MCF 10A (cell line): ENCODE data around the gene DNAJA3. TPM values are rescaled to one million over a fixed set of nuclear protein-coding genes. Genes with fewer than 3 reads are reported as not detected.

Experiments
- BruUV-seq: library from RNA; stranded (reverse); fragments of 400-500 nt; replicated peaks from 2 replicates; lab custom pipeline; 2021; lab: Mats Ljungman, UMichigan
- CTCF ChIA-PET: fragments of 300-600 bp; sonication (Branson Sonifier 250); formaldehyde crosslinking; extraction: SDS; loops from one replicate; lab custom pipeline; 2021; ENCODE audit warnings: antibody characterized with exemption, inconsistent platforms; lab: Yijun Ruan, JAX
- POLR2A ChIA-PET: fragments of 300-600, 350-650 bp; sonication (Branson Sonifier 250); formaldehyde crosslinking; extraction: SDS; loops from one replicate; lab custom pipeline; 2020; ENCODE audit warnings: antibody characterized with exemption, inconsistent platforms; lab: Yijun Ruan, JAX
- DNase-seq: peaks from one replicate; pipeline ENCODE4 v3.0.0-alpha.2; 2018; ENCODE audit not compliant: unreplicated experiment
- H3K27ac Mint-ChIP-seq: one replicate; pipeline ENCODE4 v1.8.0; 2022; ENCODE audit warnings: mild to moderate bottlenecking, low read depth, mixed read lengths; ENCODE audit not compliant: unreplicated experiment
- H3K27me3 Mint-ChIP-seq: one replicate; pipeline ENCODE4 v1.8.0; 2022; ENCODE audit warnings: mixed read lengths; ENCODE audit not compliant: insufficient read depth, unreplicated experiment
- H3K36me3 Mint-ChIP-seq: one replicate; pipeline ENCODE4 v1.8.0; 2022; ENCODE audit warnings: mild to moderate bottlenecking, moderate library complexity, mixed read lengths; ENCODE audit not compliant: insufficient read depth, unreplicated experiment
- H3K4me1 Mint-ChIP-seq: one replicate; pipeline ENCODE4 v1.8.0; 2022; ENCODE audit warnings: mixed read lengths; ENCODE audit not compliant: insufficient read depth, unreplicated experiment
- H3K4me3 Mint-ChIP-seq: one replicate; pipeline ENCODE4 v1.8.0; 2022; ENCODE audit warnings: mild to moderate bottlenecking, moderate library complexity, mixed read lengths; ENCODE audit not compliant: unreplicated experiment
- H3K9me3 Mint-ChIP-seq: one replicate; pipeline ENCODE4 v1.8.0; 2022; ENCODE audit warnings: mixed read lengths; ENCODE audit not compliant: unreplicated experiment
- CTCF ChIP-seq: fragments of 200-600 bp; IDR thresholded peaks from one replicate; pipeline ENCODE4 v1.8.0; 2022; ENCODE audit warnings: antibody characterized with exemption, mild to moderate bottlenecking; ENCODE audit not compliant: unreplicated experiment
- intact Hi-C: fragments of 100-400 bp; cut with micrococcal nuclease; formaldehyde crosslinking; loops from 2 replicates; pipeline ENCODE4 v1.14.1; 2022
- total RNA-seq: library from RNA; stranded (reverse); gene quantifications from 2 replicates; pipeline ENCODE4 v1.2.3, GENCODE V29; 2022

Gene DNAJA3
- total RNA-seq, 1 experiment from 2014 or later, result 101 TPM

GRCh38 chr16:4455081-4455480 is 29.4 kb downstream of the DNAJA3 start:
- POLR2A ChIA-PET, result interaction anchor here (0.8 to 1.1 kb wide), 2 partner anchors 9 to 14 kb away, joined by 3 to 4 read pairs; no protein-coding TSS in a partner anchor
- intact Hi-C loops, result no loop called here
- Mint-ChIP-seq H3K27ac (no peak overlapping the region), H3K36me3 (peaks cover 94% of the 10 kb centered on the region), H3K9me3 (no peaks in the 10 kb centered on the region), H3K4me1 (peaks cover 7% of the 10 kb centered on the region), H3K4me3 (no peak overlapping the region), H3K27me3 (no peaks in the 10 kb centered on the region)
- CTCF ChIA-PET, result interaction anchor here (0.5 kb wide), 1 partner anchor 258 kb away, joined by 5 read pairs; no protein-coding TSS in a partner anchor
- TF ChIP-seq CTCF, result no peak
- no peak for DNase-seq
- BruUV-seq, result no TSS peak

GRCh38 chr16:4455951-4456350 is 30.3 kb downstream of the DNAJA3 start:
- ChIA-PET CTCF (no interaction called here), POLR2A (interaction anchor here (1.1 kb wide), 1 partner anchor 8 kb away, joined by 4 read pairs; no protein-coding TSS in a partner anchor)
- peaks cover 7% of the 10 kb centered on the region for H3K4me1 Mint-ChIP-seq
- BruUV-seq, result no TSS peak
- intact Hi-C loops, result no loop called here
- H3K36me3 Mint-ChIP-seq, result peaks cover 93% of the 10 kb centered on the region
- TF ChIP-seq CTCF, result no peak
- no peaks in the 10 kb centered on the region for H3K27me3 Mint-ChIP-seq
- no peak for DNase-seq
- H3K4me3 Mint-ChIP-seq, result no peak overlapping the region
- H3K27ac Mint-ChIP-seq, result no peak overlapping the region
- H3K9me3 Mint-ChIP-seq, result no peaks in the 10 kb centered on the region

GRCh38 chr16:4460936-4461249 is 35.2 kb downstream of the DNAJA3 start:
- Mint-ChIP-seq H3K27me3 (no peaks in the 10 kb centered on the region), H3K9me3 (no peaks in the 10 kb centered on the region), H3K4me1 (peaks cover 18% of the 10 kb centered on the region), H3K27ac (no peak overlapping the region), H3K4me3 (no peak overlapping the region), H3K36me3 (peaks cover 65% of the 10 kb centered on the region)
- ChIA-PET CTCF (interaction anchor here (0.6 to 1.3 kb wide), 2 partner anchors 32 to 558 kb away, joined by 3 read pairs; no protein-coding TSS in a partner anchor), POLR2A (interaction anchor here (0.7 to 2.0 kb wide), 2 partner anchors 35 to 484 kb away, joined by 3 to 5 read pairs; no protein-coding TSS in a partner anchor)
- intact Hi-C loops, result no loop called here
- no peak for TF ChIP-seq CTCF
- no peak for DNase-seq
- no TSS peak for BruUV-seq

- no TSS peak for BruUV-seq
- no peak overlapping the region for H3K27ac Mint-ChIP-seq
- peaks cover 66% of the 10 kb centered on the region for H3K36me3 Mint-ChIP-seq
- no peaks in the 10 kb centered on the region for H3K27me3 Mint-ChIP-seq
- no peak for DNase-seq
- intact Hi-C loops, result no loop called here
- ChIA-PET CTCF (interaction anchor here (0.6 to 1.3 kb wide), 2 partner anchors 32 to 559 kb away, joined by 3 read pairs; no protein-coding TSS in a partner anchor), POLR2A (interaction anchor here (0.6 to 2.0 kb wide), 3 partner anchors 35 to 483 kb away, joined by 3 to 5 read pairs (median 3); no protein-coding TSS in a partner anchor)
- no peak for TF ChIP-seq CTCF
- peaks cover 18% of the 10 kb centered on the region for H3K4me1 Mint-ChIP-seq
- H3K4me3 Mint-ChIP-seq, result no peak overlapping the region
- no peaks in the 10 kb centered on the region for H3K9me3 Mint-ChIP-seq
Observed at GRCh38 chr16:4461250-4462085, 35.8 kb downstream of the DNAJA3 start.
